ENCODE measurements around the gene PTPRO. TPM values are rescaled to one million over a fixed set of nuclear protein-coding genes. Genes with fewer than 3 reads are reported as not detected.

PTPRO gene
- total and polyA plus RNA-seq, 4 donors: 0.31 to 3.3 (median 1.1) TPM

GRCh38 chr12:15534874-15535273 lies 212.6 kb downstream of the PTPRO start:
- Histone ChIP-seq H3K27ac (ENCODE audit: low read depth in 1 of 2, low read length in 2 of 2) (no peak overlapping the region), H3K4me3 (ENCODE audit: low read depth in 1 of 3, low read length in 3 of 3) (no peak overlapping the region), H3K4me1 (ENCODE audit: control insufficient read depth in 4 of 4, insufficient read depth in 4 of 4, low read length in 3 of 4) (no peaks in the 10 kb centered on the region), H3K9ac (ENCODE audit: low read depth in 1 of 2, low read length in 2 of 2) (no peak overlapping the region), H3K36me3 (ENCODE audit: control insufficient read depth in 4 of 4, insufficient read depth in 3 of 4, low read depth in 1 of 4, low read length in 3 of 4) (no peaks in the 10 kb centered on the region), H3K27me3 (ENCODE audit: control insufficient read depth in 4 of 4, insufficient read depth in 4 of 4, low read length in 3 of 4) (no peaks in the 10 kb centered on the region), H3K9me3 (ENCODE audit: control insufficient read depth in 4 of 4, low read length in 3 of 4) (no peaks in the 10 kb centered on the region)
- no peak for DNase-seq (ENCODE audit: low spot score)
- TF ChIP-seq, protein P1, sequence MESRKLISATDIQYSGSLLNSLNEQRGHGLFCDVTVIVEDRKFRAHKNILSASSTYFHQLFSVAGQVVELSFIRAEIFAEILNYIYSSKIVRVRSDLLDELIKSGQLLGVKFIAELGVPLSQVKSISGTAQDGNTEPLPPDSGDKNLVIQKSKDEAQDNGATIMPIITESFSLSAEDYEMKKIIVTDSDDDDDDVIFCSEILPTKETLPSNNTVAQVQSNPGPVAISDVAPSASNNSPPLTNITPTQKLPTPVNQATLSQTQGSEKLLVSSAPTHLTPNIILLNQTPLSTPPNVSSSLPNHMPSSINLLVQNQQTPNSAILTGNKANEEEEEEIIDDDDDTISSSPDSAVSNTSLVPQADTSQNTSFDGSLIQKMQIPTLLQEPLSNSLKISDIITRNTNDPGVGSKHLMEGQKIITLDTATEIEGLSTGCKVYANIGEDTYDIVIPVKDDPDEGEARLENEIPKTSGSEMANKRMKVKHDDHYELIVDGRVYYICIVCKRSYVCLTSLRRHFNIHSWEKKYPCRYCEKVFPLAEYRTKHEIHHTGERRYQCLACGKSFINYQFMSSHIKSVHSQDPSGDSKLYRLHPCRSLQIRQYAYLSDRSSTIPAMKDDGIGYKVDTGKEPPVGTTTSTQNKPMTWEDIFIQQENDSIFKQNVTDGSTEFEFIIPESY (IDR thresholded peaks at IDR 0.05): no peak
- TF ChIP-seq NR2F2 (IDR thresholded peaks at IDR 0.05) (no peak), HNF4A (conservative IDR thresholded peaks at IDR 0.05) (no peak), GABPA (IDR thresholded peaks at IDR 0.05 in 1 of 2, conservative IDR thresholded peaks at IDR 0.05 in 1 of 2) (no peak), RAD21 (IDR thresholded peaks at IDR 0.05) (no peak), ATF3 (IDR thresholded peaks at IDR 0.05) (no peak), EGR1 (IDR thresholded peaks at IDR 0.05; ENCODE audit: low read depth in 2 of 2) (no peak), SP1 (IDR thresholded peaks at IDR 0.05) (no peak), REST (IDR thresholded peaks at IDR 0.05) (no peak), JUND (IDR thresholded peaks at IDR 0.05) (no peak)
- 84% methylated on average over 5 of the region's 5 CpGs for WGBS

- TF ChIP-seq ATF3 (IDR thresholded peaks at IDR 0.05): no peak
- no peak for TF ChIP-seq RAD21 (IDR thresholded peaks at IDR 0.05)
- TF ChIP-seq FOXA1 (IDR thresholded peaks at IDR 0.05): no peak
- TF ChIP-seq, protein P2, sequence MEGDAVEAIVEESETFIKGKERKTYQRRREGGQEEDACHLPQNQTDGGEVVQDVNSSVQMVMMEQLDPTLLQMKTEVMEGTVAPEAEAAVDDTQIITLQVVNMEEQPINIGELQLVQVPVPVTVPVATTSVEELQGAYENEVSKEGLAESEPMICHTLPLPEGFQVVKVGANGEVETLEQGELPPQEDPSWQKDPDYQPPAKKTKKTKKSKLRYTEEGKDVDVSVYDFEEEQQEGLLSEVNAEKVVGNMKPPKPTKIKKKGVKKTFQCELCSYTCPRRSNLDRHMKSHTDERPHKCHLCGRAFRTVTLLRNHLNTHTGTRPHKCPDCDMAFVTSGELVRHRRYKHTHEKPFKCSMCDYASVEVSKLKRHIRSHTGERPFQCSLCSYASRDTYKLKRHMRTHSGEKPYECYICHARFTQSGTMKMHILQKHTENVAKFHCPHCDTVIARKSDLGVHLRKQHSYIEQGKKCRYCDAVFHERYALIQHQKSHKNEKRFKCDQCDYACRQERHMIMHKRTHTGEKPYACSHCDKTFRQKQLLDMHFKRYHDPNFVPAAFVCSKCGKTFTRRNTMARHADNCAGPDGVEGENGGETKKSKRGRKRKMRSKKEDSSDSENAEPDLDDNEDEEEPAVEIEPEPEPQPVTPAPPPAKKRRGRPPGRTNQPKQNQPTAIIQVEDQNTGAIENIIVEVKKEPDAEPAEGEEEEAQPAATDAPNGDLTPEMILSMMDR (IDR thresholded peaks at IDR 0.05; ENCODE audit: low read depth, low read length, missing input control): no peak
- TF ChIP-seq GABPA (IDR thresholded peaks at IDR 0.05 in 1 of 2, conservative IDR thresholded peaks at IDR 0.05 in 1 of 2): no peak
- TF ChIP-seq, protein P3, sequence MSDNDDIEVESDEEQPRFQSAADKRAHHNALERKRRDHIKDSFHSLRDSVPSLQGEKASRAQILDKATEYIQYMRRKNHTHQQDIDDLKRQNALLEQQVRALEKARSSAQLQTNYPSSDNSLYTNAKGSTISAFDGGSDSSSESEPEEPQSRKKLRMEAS (IDR thresholded peaks at IDR 0.05): no peak
- no peak for TF ChIP-seq HNF4A (conservative IDR thresholded peaks at IDR 0.05)
- no peak for TF ChIP-seq HNF4G (IDR thresholded peaks at IDR 0.05)
- no peak for TF ChIP-seq FOXA2 (IDR thresholded peaks at IDR 0.05)
- TF ChIP-seq, protein P1 (IDR thresholded peaks at IDR 0.05): no peak
- TF ChIP-seq JUND (IDR thresholded peaks at IDR 0.05): no peak
- TF ChIP-seq EGR1 (IDR thresholded peaks at IDR 0.05; ENCODE audit: low read depth in 2 of 2): no peak
- TF ChIP-seq SP1 (IDR thresholded peaks at IDR 0.05): no peak
- no peak for TF ChIP-seq TAF1 (conservative IDR thresholded peaks at IDR 0.05)
- no peak for TF ChIP-seq RXRA (IDR thresholded peaks at IDR 0.05)
- no peak for TF ChIP-seq REST (IDR thresholded peaks at IDR 0.05)
- Histone ChIP-seq H3K27me3 (ENCODE audit: control insufficient read depth in 4 of 4, insufficient read depth in 4 of 4, low read length in 3 of 4) (no peaks in the 10 kb centered on the region), H3K9me3 (ENCODE audit: control insufficient read depth in 4 of 4, low read length in 3 of 4) (no peaks in the 10 kb centered on the region), H3K4me1 (ENCODE audit: control insufficient read depth in 4 of 4, insufficient read depth in 4 of 4, low read length in 3 of 4) (no peaks in the 10 kb centered on the region), H3K27ac (ENCODE audit: low read depth in 1 of 2, low read length in 2 of 2) (no peak overlapping the region), H3K36me3 (ENCODE audit: control insufficient read depth in 4 of 4, insufficient read depth in 3 of 4, low read depth in 1 of 4, low read length in 3 of 4) (no peaks in the 10 kb centered on the region), H3K4me3 (ENCODE audit: low read depth in 1 of 3, low read length in 3 of 3) (no peak overlapping the region), H3K9ac (ENCODE audit: low read depth in 1 of 2, low read length in 2 of 2) (no peak overlapping the region)
- 80% methylated on average over 6 of the region's 6 CpGs for WGBS
- DNase-seq (ENCODE audit: low spot score): no peak
Measured at GRCh38 chr12:15535352-15535781, 213.1 kb downstream of the PTPRO start.

All from liver (tissue), 9 donors.